Osteocyte (in vitro differentiated cells): Measurements from ENCODE around the gene PCDHA1. TPM values are rescaled to one million over a fixed set of nuclear protein-coding genes. Genes with fewer than 3 reads are reported as not detected.

Experiments
- DNase-seq: peaks from one replicate; pipeline ENCODE4 v3.0.0; 2021; ENCODE audit warnings: mixed read lengths; ENCODE audit not compliant: unreplicated experiment; ENCODE audit errors: extremely low spot score
- H3K27ac Mint-ChIP-seq: one replicate; pipeline ENCODE4 v1.8.0; 2021; ENCODE audit warnings: mild to moderate bottlenecking, mixed read lengths; ENCODE audit not compliant: unreplicated experiment
- H3K27me3 Mint-ChIP-seq: one replicate; pipeline ENCODE4 v1.8.0; 2021; ENCODE audit warnings: mixed read lengths; ENCODE audit not compliant: unreplicated experiment
- H3K36me3 Mint-ChIP-seq: one replicate; pipeline ENCODE4 v1.8.0; 2021; ENCODE audit warnings: mixed read lengths; ENCODE audit not compliant: unreplicated experiment
- H3K4me1 Mint-ChIP-seq: one replicate; pipeline ENCODE4 v1.8.0; 2021; ENCODE audit warnings: mixed read lengths; ENCODE audit not compliant: unreplicated experiment
- H3K4me3 Mint-ChIP-seq: one replicate; pipeline ENCODE4 v1.8.0; 2021; ENCODE audit warnings: mild to moderate bottlenecking, moderate library complexity, mixed read lengths; ENCODE audit not compliant: unreplicated experiment
- H3K9me3 Mint-ChIP-seq: one replicate; pipeline ENCODE4 v1.8.0; 2021; ENCODE audit warnings: mixed read lengths; ENCODE audit not compliant: unreplicated experiment
- CTCF ChIP-seq: fragments of 200-600 bp; sonication (generic); IDR thresholded peaks from 2 replicates; pipeline ENCODE4 v1.5.0; 2021; ENCODE audit warnings: antibody characterized with exemption, mild to moderate bottlenecking, moderate library complexity
- total RNA-seq: library from RNA; stranded (reverse); gene quantifications from 2 replicates; pipeline ENCODE4 v1.2.1, GENCODE V29; 2021

Gene PCDHA1
- total RNA-seq, 1 donor from 2014 or later, result not detected

GRCh38 chr5:141003031-141003430, 217.1 kb downstream of the PCDHA1 start:
- no peaks in the 10 kb centered on the region for H3K36me3 Mint-ChIP-seq
- no peak overlapping the region for H3K4me3 Mint-ChIP-seq
- no peak for TF ChIP-seq CTCF
- H3K27ac Mint-ChIP-seq, result no peak overlapping the region
- H3K4me1 Mint-ChIP-seq, result peaks cover 19% of the 10 kb centered on the region
- no peaks in the 10 kb centered on the region for H3K9me3 Mint-ChIP-seq
- no peak for DNase-seq
- no peaks in the 10 kb centered on the region for H3K27me3 Mint-ChIP-seq

DNA sequence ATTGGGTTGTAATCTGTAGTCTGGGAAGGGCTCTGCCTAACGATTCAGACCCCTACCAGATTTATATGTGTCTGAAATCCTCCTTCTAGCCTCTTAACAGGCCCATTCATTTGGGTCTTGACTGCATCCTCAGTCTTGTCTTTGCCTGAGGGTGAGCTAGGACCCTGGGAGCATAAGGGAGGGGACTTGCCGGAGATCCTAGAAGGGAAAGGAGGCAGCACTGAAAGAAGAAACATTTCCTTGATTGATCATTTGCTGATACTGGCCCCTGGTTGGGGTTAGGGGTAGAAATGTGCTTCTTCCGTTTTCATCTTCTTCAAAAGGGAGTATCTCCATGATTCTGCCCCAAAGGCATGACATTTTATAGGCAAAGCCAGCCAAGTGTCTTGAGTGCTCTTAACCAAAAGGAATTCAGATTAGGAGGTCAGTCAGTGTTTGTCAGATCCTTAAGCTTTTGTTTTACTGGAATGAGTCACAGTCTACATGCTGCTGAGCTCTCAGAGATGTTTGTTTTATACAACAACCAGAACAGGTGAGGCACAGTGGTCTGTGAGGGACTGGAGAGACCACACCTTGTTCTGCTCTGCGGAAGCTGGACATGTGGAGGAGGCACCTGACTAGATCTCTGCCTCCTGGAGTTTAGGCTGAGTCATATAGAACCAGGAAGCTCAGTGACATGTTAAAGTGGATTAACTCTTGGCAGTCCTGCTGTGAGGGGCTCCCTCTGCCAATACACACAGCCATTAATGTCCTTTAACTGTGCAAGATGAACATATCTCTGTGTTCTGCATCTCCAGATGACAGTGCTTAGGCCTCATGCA, 218.1 kb downstream of the PCDHA1 start:
- no peaks in the 10 kb centered on the region for H3K27me3 Mint-ChIP-seq
- H3K27ac Mint-ChIP-seq, result no peak overlapping the region
- H3K4me1 Mint-ChIP-seq, result peaks cover 19% of the 10 kb centered on the region

GRCh38 chr5:141007791-141008190, 221.9 kb downstream of the PCDHA1 start:
- H3K27me3 Mint-ChIP-seq, result no peaks in the 10 kb centered on the region
- no peak overlapping the region for H3K4me3 Mint-ChIP-seq

More for the DNA sequence above, 218.1 kb downstream of the PCDHA1 start:
- no peaks in the 10 kb centered on the region for H3K9me3 Mint-ChIP-seq
- no peaks in the 10 kb centered on the region for H3K36me3 Mint-ChIP-seq
- DNase-seq, result no peak
- H3K4me3 Mint-ChIP-seq, result no peak overlapping the region
- no peak for TF ChIP-seq CTCF

GRCh38 chr5:141010047-141010793, 224.3 kb downstream of the PCDHA1 start:
- peaks cover 9% of the 10 kb centered on the region for H3K36me3 Mint-ChIP-seq
- no peak overlapping the region for H3K4me3 Mint-ChIP-seq
- H3K27me3 Mint-ChIP-seq, result no peaks in the 10 kb centered on the region
- H3K9me3 Mint-ChIP-seq, result no peaks in the 10 kb centered on the region
- no peaks in the 10 kb centered on the region for H3K4me1 Mint-ChIP-seq
- no peak overlapping the region for H3K27ac Mint-ChIP-seq
- no peak for DNase-seq
- TF ChIP-seq CTCF, result no peak

More at GRCh38 chr5:141007791-141008190, 221.9 kb downstream of the PCDHA1 start:
- no peaks in the 10 kb centered on the region for H3K9me3 Mint-ChIP-seq
- H3K27ac Mint-ChIP-seq, result no peak overlapping the region
- DNase-seq, result no peak
- no peak for TF ChIP-seq CTCF
- peaks cover 4% of the 10 kb centered on the region for H3K4me1 Mint-ChIP-seq
- H3K36me3 Mint-ChIP-seq, result peaks cover 9% of the 10 kb centered on the region

GRCh38 chr5:141017943-141018342, 232.0 kb downstream of the PCDHA1 start:
- no peaks in the 10 kb centered on the region for H3K36me3 Mint-ChIP-seq
- no peaks in the 10 kb centered on the region for H3K4me1 Mint-ChIP-seq
- H3K9me3 Mint-ChIP-seq, result no peaks in the 10 kb centered on the region
- H3K27ac Mint-ChIP-seq, result no peak overlapping the region
- peaks cover 3% of the 10 kb centered on the region for H3K27me3 Mint-ChIP-seq
- TF ChIP-seq CTCF, result no peak
- DNase-seq, result no peak
- no peak overlapping the region for H3K4me3 Mint-ChIP-seq
